Stomach (tissue), 9 donors: ENCODE data around the gene KRTAP1-3. TPM values are rescaled to one million over a fixed set of nuclear protein-coding genes. Genes with fewer than 3 reads are reported as not detected.

Source experiments
- DNase-seq, 2 donors: peaks; one replicate each; pipeline versions ENCODE4 v3.0.0 to v3.0.0-alpha.2; 2013 to 2019
- H3K27ac ChIP-seq, 5 donors: fragments of 200-600 bp in 4 of 5; sonication (generic) in 4 of 5; one replicate each; pipeline ENCODE4 v1.5.1; 2013 to 2019; ENCODE audit warnings: mild to moderate bottlenecking in 1 of 5, moderate library complexity in 1 of 5
- H3K27me3 ChIP-seq, 3 donors: fragments of 200-600 bp; sonication (generic); one replicate each; pipeline ENCODE4 v1.5.1; 2017 to 2019; ENCODE audit warnings: mixed run types in 1 of 3
- H3K36me3 ChIP-seq, 4 donors: fragments of 200-600 bp; sonication (generic); 1 replicate in 3 of 4; 2 replicates in 1 of 4; pipeline ENCODE4 v1.5.1; 2016 to 2019
- H3K4me1 ChIP-seq, 4 donors: fragments of 200-600 bp; sonication (generic); one replicate each; pipeline ENCODE4 v1.5.1; 2016 to 2019
- H3K4me3 ChIP-seq, 4 donors: fragments of 200-600 bp; sonication (generic) in 3 of 4; one replicate each; pipeline ENCODE4 v1.5.1; 2016 to 2019; ENCODE audit warnings: mild to moderate bottlenecking in 1 of 4
- H3K9me3 ChIP-seq, 4 donors: fragments of 200-600 bp; sonication (generic); one replicate each; pipeline ENCODE4 v1.5.1; 2016 to 2019
- EP300 ChIP-seq: sonication (generic); formaldehyde crosslinking; IDR thresholded peaks from one replicate; pipeline ENCODE4 v1.6.1; 2017; ENCODE audit warnings: antibody characterized with exemption
- POLR2A ChIP-seq, 4 donors: fragments of 450-650 bp; IDR thresholded peaks; one replicate each; pipeline ENCODE4 v1.6.1; 2016; ENCODE audit warnings: antibody characterized with exemption in 4 of 4, control low read depth in 2 of 4, mild to moderate bottlenecking in 1 of 4, moderate library complexity in 1 of 4
- POLR2AphosphoS5 ChIP-seq, 3 donors: sonication (generic); formaldehyde crosslinking; IDR thresholded peaks; one replicate each; pipeline ENCODE4 v1.6.1; 2016; ENCODE audit warnings: antibody characterized with exemption in 3 of 3
- WGBS, 5 donors: extraction: QIAGEN DNeasy Blood & Tissue Kit in 3 of 5; methylation state at CpG; one replicate each; pipeline versions ENCODE4 v1.1.5 to v1.1.7; 2013 to 2018; 5-methylcytosine and 5-hydroxymethylcytosine counted together
- intact Hi-C: fragments of 100-400 bp; cut with DNase I; formaldehyde crosslinking; loops from one replicate; pipeline ENCODE4 v1.15.1; 2023; ENCODE audit warnings: low total_unique reads
- polyA plus RNA-seq, 3 donors: library from polyadenylated mRNA; stranded (reverse); fragments of 200-250 nt; gene quantifications; one replicate each; pipeline ENCODE4 v1.2.3, GENCODE V29; 2013
- small RNA-seq, 4 donors: library from RNA; depleted of rRNA; stranded (forward); fragments of <200 nt; gene quantifications; one replicate each; pipeline ENCODE3, GENCODE V24; 2016
- total RNA-seq, 5 donors: library from RNA; depleted of rRNA; stranded (reverse); fragments of >200 nt; gene quantifications; one replicate each; pipeline versions ENCODE4 v1.1.0 to v1.2.3, GENCODE V29; 2014 to 2016
- TF ChIP-seq, protein P1 (sequence below), 7 experiments: fragments of 450-650 bp in 4 of 7; fragments of 200-600 bp in 3 of 7; sonication (generic) in 3 of 7; IDR thresholded peaks; one replicate each; pipeline ENCODE4 v1.5.1; 2016 to 2019; ENCODE audit warnings: antibody characterized with exemption in 7 of 7, control low read depth in 2 of 7, mild to moderate bottlenecking in 1 of 7
- donor health status: healthy with polysubstance abuse.
- donor health status: Bipolar disorder and iron deficiency.
- donor health status: healthy.

KRTAP1-3 gene
- total and polyA plus RNA-seq, 8 donors, result not detected

DNA sequence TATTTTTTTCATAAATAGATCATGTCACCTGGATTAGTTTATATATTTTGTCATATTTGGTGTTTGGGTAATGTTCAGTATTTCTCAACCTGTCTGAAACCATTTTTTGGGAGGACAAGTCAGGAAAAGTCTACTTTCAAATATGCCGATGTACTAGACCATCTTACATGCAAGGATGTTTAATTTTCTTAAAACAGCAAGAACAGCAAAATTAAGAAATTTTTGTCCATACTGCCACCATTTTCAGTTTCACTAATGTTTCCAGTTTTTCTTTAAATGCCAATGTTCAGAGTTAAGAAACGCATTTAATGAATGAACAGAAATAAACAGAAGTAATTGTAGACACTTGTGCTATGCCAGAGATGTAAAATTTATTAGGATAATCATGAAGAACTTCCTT is 41.6 kb downstream of the KRTAP1-3 start:
- 89 to 97% (median 94%) methylated on average over 2 of the region's 2 CpGs for WGBS, 5 donors
- H3K9me3 ChIP-seq, result no peaks in the 10 kb centered on the region
- H3K4me3 ChIP-seq, result no peak overlapping the region
- peaks cover 0 to 32% (median 0%) of the 10 kb centered on the region in 3 donors for H3K27me3 ChIP-seq
- TF ChIP-seq, protein P1, sequence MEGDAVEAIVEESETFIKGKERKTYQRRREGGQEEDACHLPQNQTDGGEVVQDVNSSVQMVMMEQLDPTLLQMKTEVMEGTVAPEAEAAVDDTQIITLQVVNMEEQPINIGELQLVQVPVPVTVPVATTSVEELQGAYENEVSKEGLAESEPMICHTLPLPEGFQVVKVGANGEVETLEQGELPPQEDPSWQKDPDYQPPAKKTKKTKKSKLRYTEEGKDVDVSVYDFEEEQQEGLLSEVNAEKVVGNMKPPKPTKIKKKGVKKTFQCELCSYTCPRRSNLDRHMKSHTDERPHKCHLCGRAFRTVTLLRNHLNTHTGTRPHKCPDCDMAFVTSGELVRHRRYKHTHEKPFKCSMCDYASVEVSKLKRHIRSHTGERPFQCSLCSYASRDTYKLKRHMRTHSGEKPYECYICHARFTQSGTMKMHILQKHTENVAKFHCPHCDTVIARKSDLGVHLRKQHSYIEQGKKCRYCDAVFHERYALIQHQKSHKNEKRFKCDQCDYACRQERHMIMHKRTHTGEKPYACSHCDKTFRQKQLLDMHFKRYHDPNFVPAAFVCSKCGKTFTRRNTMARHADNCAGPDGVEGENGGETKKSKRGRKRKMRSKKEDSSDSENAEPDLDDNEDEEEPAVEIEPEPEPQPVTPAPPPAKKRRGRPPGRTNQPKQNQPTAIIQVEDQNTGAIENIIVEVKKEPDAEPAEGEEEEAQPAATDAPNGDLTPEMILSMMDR (IDR thresholded peaks at IDR 0.05), result no peak
- no peak for TF ChIP-seq POLR2AphosphoS5 (IDR thresholded peaks at IDR 0.05)
- TF ChIP-seq POLR2A (IDR thresholded peaks at IDR 0.05), result no peak
- TF ChIP-seq EP300, result no peak
- no peak for DNase-seq
- intact Hi-C loops, result no loop called here
- H3K27ac ChIP-seq, result no peak overlapping the region
- no peaks in the 10 kb centered on the region for H3K36me3 ChIP-seq
- H3K4me1 ChIP-seq, result no peaks in the 10 kb centered on the region

DNA sequence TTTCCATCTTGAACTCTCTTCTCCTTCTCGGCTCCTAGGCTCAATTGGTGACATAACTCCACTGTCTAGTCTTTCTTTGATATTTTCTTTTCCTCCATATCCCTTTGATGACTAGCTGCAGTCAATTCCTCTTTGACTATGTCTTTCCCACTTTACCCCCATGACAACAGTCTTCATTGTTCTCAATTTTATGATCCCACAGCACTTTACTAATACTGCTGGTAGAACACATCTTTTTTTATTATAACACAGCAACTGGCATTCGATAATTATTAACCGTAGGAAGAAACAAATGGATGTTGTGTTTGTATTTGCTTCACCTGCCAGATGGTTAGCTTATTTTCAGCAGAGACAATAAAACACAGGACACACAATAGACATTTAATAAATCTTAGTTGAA is 42.0 kb downstream of the KRTAP1-3 start:
- intact Hi-C loops, result no loop called here
- peaks cover 0 to 31% (median 0%) of the 10 kb centered on the region in 3 donors for H3K27me3 ChIP-seq
- no peak for DNase-seq
- TF ChIP-seq, protein P1 (IDR thresholded peaks at IDR 0.05), result no peak
- TF ChIP-seq EP300 (no peak), POLR2AphosphoS5 (IDR thresholded peaks at IDR 0.05) (no peak), POLR2A (IDR thresholded peaks at IDR 0.05) (no peak)
- H3K9me3 ChIP-seq, result no peaks in the 10 kb centered on the region
- no peaks in the 10 kb centered on the region for H3K4me1 ChIP-seq
- 79 to 91% (median 87%) methylated on average over 3 of the region's 3 CpGs for WGBS, 5 donors
- H3K27ac ChIP-seq, result no peak overlapping the region
- H3K36me3 ChIP-seq, result no peaks in the 10 kb centered on the region
- no peak overlapping the region for H3K4me3 ChIP-seq

DNA sequence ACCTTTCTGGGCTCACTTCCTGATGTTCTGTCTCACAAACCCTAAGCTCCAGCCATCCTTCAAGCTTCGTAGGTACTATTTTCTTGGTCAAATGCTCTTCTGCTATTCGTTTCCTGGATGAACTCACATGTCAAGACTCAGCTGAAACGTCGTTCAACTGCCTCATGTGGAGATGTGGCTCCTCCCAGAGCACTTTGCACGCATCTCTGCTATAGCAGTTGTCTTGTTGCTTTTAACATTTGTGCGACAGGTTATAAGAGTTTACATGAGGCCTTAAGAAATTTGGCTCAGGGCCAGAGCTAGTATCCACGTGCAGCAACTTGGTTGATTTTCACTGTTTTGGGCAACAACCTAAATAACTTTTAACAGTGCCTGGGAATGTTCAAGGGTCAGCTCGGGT is 47.8 kb downstream of the KRTAP1-3 start:
- no peaks in the 10 kb centered on the region for H3K4me1 ChIP-seq
- DNase-seq, result peak in 1 of 2 donors; percentile 6
- TF ChIP-seq, protein P1 (IDR thresholded peaks at IDR 0.05), result no peak
- TF ChIP-seq POLR2A (IDR thresholded peaks at IDR 0.05) (no peak), POLR2AphosphoS5 (IDR thresholded peaks at IDR 0.05) (no peak), EP300 (no peak)

DNA sequence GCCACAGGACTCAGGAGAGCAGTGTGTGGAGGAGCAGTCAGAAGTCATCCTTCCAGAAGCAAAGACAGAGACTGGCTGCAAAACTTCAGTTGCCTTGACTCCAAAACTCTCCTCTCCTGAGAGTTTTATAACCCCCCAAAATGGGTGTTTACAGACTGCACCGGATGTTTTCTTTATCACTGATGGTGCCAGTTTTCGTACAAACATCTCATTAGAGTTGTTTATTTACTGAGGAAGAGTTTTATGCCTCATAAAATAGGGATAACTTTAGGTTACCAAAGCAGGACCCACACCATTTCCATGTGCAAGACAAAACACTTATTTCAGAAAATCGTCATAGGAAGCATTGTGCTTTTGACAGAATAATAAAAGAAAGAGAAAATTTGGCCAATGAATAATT is 50.4 kb downstream of the KRTAP1-3 start, which contains the start of gene KRT40:
TSS of gene KRT40 (minus strand) at position 101 of the 400 bp plus-strand sequence. CDS start at position 48, 53 bp downstream.
- 40 to 48% (median 44%) methylated on average over 3 of the region's 3 CpGs for WGBS, 5 donors
- no peak for DNase-seq
- no peak within 1 kb of the TSS for H3K4me3 ChIP-seq
- H3K27ac ChIP-seq, result no peak within 1 kb of the TSS
- no peaks in the 10 kb centered on the region for H3K9me3 ChIP-seq
- peaks cover 0 to 34% (median 0%) of the 10 kb centered on the region in 3 donors for H3K27me3 ChIP-seq
- intact Hi-C loops, result no loop called here
- no peaks in the 10 kb centered on the region for H3K4me1 ChIP-seq
- H3K36me3 ChIP-seq, result no peaks in the 10 kb centered on the region
- TF ChIP-seq POLR2A (IDR thresholded peaks at IDR 0.05) (no peak), EP300 (no peak), POLR2AphosphoS5 (IDR thresholded peaks at IDR 0.05) (no peak)
- TF ChIP-seq, protein P1 (IDR thresholded peaks at IDR 0.05), result no peak

More for the DNA sequence above, 47.8 kb downstream of the KRTAP1-3 start:
- Histone ChIP-seq H3K27ac (no peak overlapping the region), H3K36me3 (no peaks in the 10 kb centered on the region), H3K27me3 (peaks cover 0 to 29% (median 0%) of the 10 kb centered on the region in 3 donors), H3K9me3 (no peaks in the 10 kb centered on the region), H3K4me3 (no peak overlapping the region)
- intact Hi-C loops, result no loop called here
- 49 to 62% (median 51%) methylated on average over 8 of the region's 8 CpGs for WGBS, 5 donors

Small RNAs within 50 kb of the gene (small RNA-seq; reads per million reads assigned to genes)
- gene KRTAP3-4P, result 0 reads per million in 4 donors

Other genes with a start within 250 kb of the KRTAP1-3 start
Only the 30 nearest of the 37 such genes appear.
- 10 to 100 TPM in 2 of 5 donors, 1 to 10 TPM in 1, not detected in 2; 1.1 to 57.6 (median 14.0) TPM for gene KRT12, start 167.7 kb downstream of the KRTAP1-3 start, total RNA-seq
- under 1 TPM in 1 of 3 donors, not detected in 2; 0.61 TPM for gene KRT12, start 167.7 kb downstream of the KRTAP1-3 start, polyA plus RNA-seq
- 100 to 1,000 TPM in 2 of 5 donors, 10 to 100 TPM in 1, not detected in 2; 72.0 to 121 (median 101) TPM for gene KRT20, start 149.6 kb downstream of the KRTAP1-3 start, total RNA-seq
- 100 to 1,000 TPM in 1 of 3 donors, 1 to 10 TPM in 2; 3.9 to 370 (median 4.4) TPM for gene KRT20, start 149.6 kb downstream of the KRTAP1-3 start, polyA plus RNA-seq
- gene KRT23, start 97.2 kb downstream of the KRTAP1-3 start, total RNA-seq, result not detected
- 1 to 10 TPM in 2 of 3 donors, not detected in 1; 1.1 to 2.6 TPM for gene KRT23, start 97.2 kb downstream of the KRTAP1-3 start, polyA plus RNA-seq
- gene KRT39, start 67.9 kb downstream of the KRTAP1-3 start, total RNA-seq, result not detected
- not detected for gene KRT39, start 67.9 kb downstream of the KRTAP1-3 start, polyA plus RNA-seq
- not detected for gene KRT40, start 50.5 kb downstream of the KRTAP1-3 start, total RNA-seq
- under 1 TPM in 1 of 3 donors, not detected in 2; 0.10 TPM for gene KRT40, start 50.5 kb downstream of the KRTAP1-3 start, polyA plus RNA-seq
- gene KRTAP3-3, start 40.7 kb downstream of the KRTAP1-3 start, total RNA-seq, result not detected
- not detected for gene KRTAP3-3, start 40.7 kb downstream of the KRTAP1-3 start, polyA plus RNA-seq
- gene KRTAP3-2, start 35.0 kb downstream of the KRTAP1-3 start, total RNA-seq, result not detected
- gene KRTAP3-2, start 35.0 kb downstream of the KRTAP1-3 start, polyA plus RNA-seq, result not detected
- not detected for gene KRTAP3-1, start 25.7 kb downstream of the KRTAP1-3 start, total RNA-seq
- not detected for gene KRTAP3-1, start 25.7 kb downstream of the KRTAP1-3 start, polyA plus RNA-seq
- not detected for gene KRTAP1-5, start 7.7 kb downstream of the KRTAP1-3 start, total RNA-seq
- not detected for gene KRTAP1-5, start 7.7 kb downstream of the KRTAP1-3 start, polyA plus RNA-seq
- gene KRTAP1-4, start 4.7 kb downstream of the KRTAP1-3 start, total RNA-seq, result not detected
- gene KRTAP1-4, start 4.7 kb downstream of the KRTAP1-3 start, polyA plus RNA-seq, result not detected
- gene KRTAP1-1, start 6.6 kb upstream of the KRTAP1-3 start, total RNA-seq, result not detected
- not detected for gene KRTAP1-1, start 6.6 kb upstream of the KRTAP1-3 start, polyA plus RNA-seq
- not detected for gene KRTAP2-1, start 12.4 kb upstream of the KRTAP1-3 start, total RNA-seq
- not detected for gene KRTAP2-1, start 12.4 kb upstream of the KRTAP1-3 start, polyA plus RNA-seq
- gene KRTAP2-2, start 20.4 kb upstream of the KRTAP1-3 start, total RNA-seq, result not detected
- not detected for gene KRTAP2-2, start 20.4 kb upstream of the KRTAP1-3 start, polyA plus RNA-seq
- gene KRTAP2-3, start 25.2 kb upstream of the KRTAP1-3 start, total RNA-seq, result not detected
- not detected for gene KRTAP2-3, start 25.2 kb upstream of the KRTAP1-3 start, polyA plus RNA-seq
- gene KRTAP2-4, start 31.0 kb upstream of the KRTAP1-3 start, total RNA-seq, result not detected
- gene KRTAP2-4, start 31.0 kb upstream of the KRTAP1-3 start, polyA plus RNA-seq, result not detected
- not detected for gene KRTAP4-7, start 49.3 kb upstream of the KRTAP1-3 start, total RNA-seq
- gene KRTAP4-7, start 49.3 kb upstream of the KRTAP1-3 start, polyA plus RNA-seq, result not detected
- gene KRTAP4-8, start 63.3 kb upstream of the KRTAP1-3 start, total RNA-seq, result not detected
- gene KRTAP4-8, start 63.3 kb upstream of the KRTAP1-3 start, polyA plus RNA-seq, result not detected
- not detected for gene KRTAP4-16, start 67.3 kb upstream of the KRTAP1-3 start, total RNA-seq
- not detected for gene KRTAP4-16, start 67.3 kb upstream of the KRTAP1-3 start, polyA plus RNA-seq
- not detected for gene KRTAP4-9, start 70.5 kb upstream of the KRTAP1-3 start, total RNA-seq
- not detected for gene KRTAP4-9, start 70.5 kb upstream of the KRTAP1-3 start, polyA plus RNA-seq
- gene KRTAP4-11, start 83.5 kb upstream of the KRTAP1-3 start, total RNA-seq, result not detected
- gene KRTAP4-11, start 83.5 kb upstream of the KRTAP1-3 start, polyA plus RNA-seq, result not detected
- not detected for gene KRTAP4-12, start 89.3 kb upstream of the KRTAP1-3 start, total RNA-seq
- gene KRTAP4-12, start 89.3 kb upstream of the KRTAP1-3 start, polyA plus RNA-seq, result not detected
- not detected for gene KRTAP4-6, start 105.7 kb upstream of the KRTAP1-3 start, total RNA-seq
- gene KRTAP4-6, start 105.7 kb upstream of the KRTAP1-3 start, polyA plus RNA-seq, result not detected
- not detected for gene KRTAP4-5, start 115.0 kb upstream of the KRTAP1-3 start, total RNA-seq
- gene KRTAP4-5, start 115.0 kb upstream of the KRTAP1-3 start, polyA plus RNA-seq, result not detected
- gene KRTAP4-4, start 125.9 kb upstream of the KRTAP1-3 start, total RNA-seq, result not detected
- not detected for gene KRTAP4-4, start 125.9 kb upstream of the KRTAP1-3 start, polyA plus RNA-seq
- gene KRTAP4-3, start 133.3 kb upstream of the KRTAP1-3 start, total RNA-seq, result not detected
- not detected for gene KRTAP4-3, start 133.3 kb upstream of the KRTAP1-3 start, polyA plus RNA-seq
- not detected for gene KRTAP4-2, start 143.3 kb upstream of the KRTAP1-3 start, total RNA-seq
- not detected for gene KRTAP4-2, start 143.3 kb upstream of the KRTAP1-3 start, polyA plus RNA-seq
- not detected for gene KRTAP4-1, start 150.0 kb upstream of the KRTAP1-3 start, total RNA-seq
- gene KRTAP4-1, start 150.0 kb upstream of the KRTAP1-3 start, polyA plus RNA-seq, result not detected
- gene KRTAP9-1, start 155.0 kb upstream of the KRTAP1-3 start, total RNA-seq, result not detected
- not detected for gene KRTAP9-1, start 155.0 kb upstream of the KRTAP1-3 start, polyA plus RNA-seq
- not detected for gene KRTAP9-2, start 191.8 kb upstream of the KRTAP1-3 start, total RNA-seq
- not detected for gene KRTAP9-2, start 191.8 kb upstream of the KRTAP1-3 start, polyA plus RNA-seq
- not detected for gene KRTAP9-3, start 197.6 kb upstream of the KRTAP1-3 start, total RNA-seq
- gene KRTAP9-3, start 197.6 kb upstream of the KRTAP1-3 start, polyA plus RNA-seq, result not detected